ENCODE measurements around the gene PAOX.
A peak's percentile ranks its signal among the peaks of the same experiment; 100 is the strongest.
"Not testable (repeated sequence)": the region's sequence is repeated elsewhere in the genome, so short reads cannot be mapped to it uniquely, and the experiment has no call there.

Gene PAOX

GRCh38 chr10:133405844-133406527, 26.9 kb downstream of the PAOX start:
- no peaks in the 10 kb centered on the region for H3K27me3 ChIP-seq (replicated peaks in 2 of 5; ENCODE audit: control insufficient read depth in 4 of 5, insufficient read depth in 5 of 5, low read length in 4 of 5)
- no peak for DNase-seq
- POLR2A ChIA-PET = no interaction called here
- CTCF ChIA-PET = interaction anchor here (2.2 kb wide), 1 partner anchor 32 kb away, joined by 5 read pairs; no protein-coding TSS in a partner anchor
- peaks cover 40 to 81% (median 67%) of the 10 kb centered on the region in 4 experiments for H3K36me3 ChIP-seq (ENCODE audit: control insufficient read depth in 4 of 4, insufficient read depth in 4 of 4, low read length in 3 of 4)
- no peaks in the 10 kb centered on the region for H3K4me1 ChIP-seq (ENCODE audit: control extremely low read depth in 1 of 4, control insufficient read depth in 4 of 4, insufficient read depth in 4 of 4, low read length in 3 of 4)
- H3K4me3 ChIP-seq (ENCODE audit: control insufficient read depth in 1 of 7, extremely low read depth in 1 of 7, insufficient read depth in 4 of 7, low read depth in 2 of 7, low read length in 6 of 7) = no peak overlapping the region
- 93% methylated on average over 6 of the region's 8 CpGs for WGBS (ENCODE audit: insufficient coverage)
- H3K27ac ChIP-seq (ENCODE audit: insufficient read depth in 1 of 2, low read depth in 1 of 2, low read length in 2 of 2, poor library complexity in 1 of 2, severe bottlenecking in 2 of 2) = no peak overlapping the region
- peaks cover 5 to 30% (median 15%) of the 10 kb centered on the region in 5 experiments for H3K9me3 ChIP-seq (ENCODE audit: control extremely low read depth in 1 of 5, control insufficient read depth in 4 of 5, insufficient read depth in 2 of 5, low read depth in 1 of 5, low read length in 4 of 5)

GRCh38 chr10:133411523-133412380, 32.7 kb downstream of the PAOX start:
- peaks cover 12 to 63% (median 42%) of the 10 kb centered on the region in 5 experiments for H3K9me3 ChIP-seq (ENCODE audit: control extremely low read depth in 1 of 5, control insufficient read depth in 4 of 5, insufficient read depth in 2 of 5, low read depth in 1 of 5, low read length in 4 of 5)
- CTCF ChIA-PET = interaction anchor here (0.6 to 1.6 kb wide), 2 partner anchors 10 to 469 kb away, joined by 3 read pairs; no protein-coding TSS in a partner anchor
- H3K4me3 ChIP-seq (ENCODE audit: control insufficient read depth in 1 of 7, extremely low read depth in 1 of 7, insufficient read depth in 4 of 7, low read depth in 2 of 7, low read length in 6 of 7) = no peak overlapping the region
- DNase-seq = peak in 1 of 3 donors; percentile 19
- POLR2A ChIA-PET = no interaction called here
- 93% methylated on average over 6 of the region's 7 CpGs for WGBS (ENCODE audit: insufficient coverage)
- H3K27ac ChIP-seq (ENCODE audit: insufficient read depth in 1 of 2, low read depth in 1 of 2, low read length in 2 of 2, poor library complexity in 1 of 2, severe bottlenecking in 2 of 2) = no peak overlapping the region
- no peaks in the 10 kb centered on the region for H3K27me3 ChIP-seq (replicated peaks in 2 of 5; ENCODE audit: control insufficient read depth in 4 of 5, insufficient read depth in 5 of 5, low read length in 4 of 5)
- peaks cover 34 to 81% (median 64%) of the 10 kb centered on the region in 4 experiments for H3K36me3 ChIP-seq (ENCODE audit: control insufficient read depth in 4 of 4, insufficient read depth in 4 of 4, low read length in 3 of 4)
- H3K4me1 ChIP-seq (ENCODE audit: control extremely low read depth in 1 of 4, control insufficient read depth in 4 of 4, insufficient read depth in 4 of 4, low read length in 3 of 4) = no peaks in the 10 kb centered on the region

- peak in 2 of 3 donors; percentile 31 to 40 for DNase-seq
Observed at GRCh38 chr10:133412381-133412711, 33.3 kb downstream of the PAOX start.

GRCh38 chr10:133414401-133414800, 35.3 kb downstream of the PAOX start:
- POLR2A ChIA-PET, CTCF ChIA-PET: not testable (repeated sequence)

More at GRCh38 chr10:133412381-133412711, 33.3 kb downstream of the PAOX start:
- peaks cover 34 to 75% (median 61%) of the 10 kb centered on the region in 4 experiments for H3K36me3 ChIP-seq (ENCODE audit: control insufficient read depth in 4 of 4, insufficient read depth in 4 of 4, low read length in 3 of 4)
- no peaks in the 10 kb centered on the region for H3K27me3 ChIP-seq (replicated peaks in 2 of 5; ENCODE audit: control insufficient read depth in 4 of 5, insufficient read depth in 5 of 5, low read length in 4 of 5)
- H3K4me3 ChIP-seq (ENCODE audit: control insufficient read depth in 1 of 7, extremely low read depth in 1 of 7, insufficient read depth in 4 of 7, low read depth in 2 of 7, low read length in 6 of 7) = no peak overlapping the region
- peaks cover 11 to 63% (median 42%) of the 10 kb centered on the region in 5 experiments for H3K9me3 ChIP-seq (ENCODE audit: control extremely low read depth in 1 of 5, control insufficient read depth in 4 of 5, insufficient read depth in 2 of 5, low read depth in 1 of 5, low read length in 4 of 5)
- no peak overlapping the region for H3K27ac ChIP-seq (ENCODE audit: insufficient read depth in 1 of 2, low read depth in 1 of 2, low read length in 2 of 2, poor library complexity in 1 of 2, severe bottlenecking in 2 of 2)
- ChIA-PET CTCF (interaction anchor here (0.6 to 1.6 kb wide), 2 partner anchors 9 to 469 kb away, joined by 3 read pairs; no protein-coding TSS in a partner anchor), POLR2A (no interaction called here)
- no peaks in the 10 kb centered on the region for H3K4me1 ChIP-seq (ENCODE audit: control extremely low read depth in 1 of 4, control insufficient read depth in 4 of 4, insufficient read depth in 4 of 4, low read length in 3 of 4)

GRCh38 chr10:133415752-133416151, 36.7 kb downstream of the PAOX start:
- H3K27ac ChIP-seq (ENCODE audit: insufficient read depth in 1 of 2, low read depth in 1 of 2, low read length in 2 of 2, poor library complexity in 1 of 2, severe bottlenecking in 2 of 2) = no peak overlapping the region
- peaks cover 7 to 35% (median 21%) of the 10 kb centered on the region in 5 experiments for H3K9me3 ChIP-seq (ENCODE audit: control extremely low read depth in 1 of 5, control insufficient read depth in 4 of 5, insufficient read depth in 2 of 5, low read depth in 1 of 5, low read length in 4 of 5)
- WGBS (ENCODE audit: insufficient coverage) = 98% methylated on average over 23 of the region's 25 CpGs
- no peaks in the 10 kb centered on the region for H3K4me1 ChIP-seq (ENCODE audit: control extremely low read depth in 1 of 4, control insufficient read depth in 4 of 4, insufficient read depth in 4 of 4, low read length in 3 of 4)
- H3K36me3 ChIP-seq (ENCODE audit: control insufficient read depth in 4 of 4, insufficient read depth in 4 of 4, low read length in 3 of 4) = peaks cover 15 to 66% (median 46%) of the 10 kb centered on the region in 4 experiments
- ChIA-PET POLR2A (interaction anchor here (0.7 kb wide), 1 partner anchor 23 kb away, joined by 3 read pairs; no protein-coding TSS in a partner anchor), CTCF (no interaction called here)
- no peak for DNase-seq
- no peak overlapping the region for H3K4me3 ChIP-seq (ENCODE audit: control insufficient read depth in 1 of 7, extremely low read depth in 1 of 7, insufficient read depth in 4 of 7, low read depth in 2 of 7, low read length in 6 of 7)
- no peaks in the 10 kb centered on the region for H3K27me3 ChIP-seq (replicated peaks in 2 of 5; ENCODE audit: control insufficient read depth in 4 of 5, insufficient read depth in 5 of 5, low read length in 4 of 5)

More at GRCh38 chr10:133414401-133414800, 35.3 kb downstream of the PAOX start:
- not testable (repeated sequence) for H3K27me3 ChIP-seq (replicated peaks in 2 of 5; ENCODE audit: control insufficient read depth in 4 of 5, insufficient read depth in 5 of 5, low read length in 4 of 5); H3K27ac ChIP-seq (ENCODE audit: insufficient read depth in 1 of 2, low read depth in 1 of 2, low read length in 2 of 2, poor library complexity in 1 of 2, severe bottlenecking in 2 of 2); H3K4me3 ChIP-seq (ENCODE audit: control insufficient read depth in 1 of 7, extremely low read depth in 1 of 7, insufficient read depth in 4 of 7, low read depth in 2 of 7, low read length in 6 of 7); DNase-seq; H3K4me1 ChIP-seq (ENCODE audit: control extremely low read depth in 1 of 4, control insufficient read depth in 4 of 4, insufficient read depth in 4 of 4, low read length in 3 of 4)
- Histone ChIP-seq H3K9me3 (ENCODE audit: control extremely low read depth in 1 of 5, control insufficient read depth in 4 of 5, insufficient read depth in 2 of 5, low read depth in 1 of 5, low read length in 4 of 5) (peaks cover 9 to 49% (median 32%) of the 10 kb centered on the region in 5 experiments), H3K36me3 (ENCODE audit: control insufficient read depth in 4 of 4, insufficient read depth in 4 of 4, low read length in 3 of 4) (peaks cover 19 to 68% (median 52%) of the 10 kb centered on the region in 4 experiments)
- 97% methylated on average over 14 of the region's 23 CpGs for WGBS (ENCODE audit: insufficient coverage)

GRCh38 chr10:133418289-133418993, 39.4 kb downstream of the PAOX start:
- POLR2A ChIA-PET = no interaction called here
- Histone ChIP-seq H3K9me3 (ENCODE audit: control extremely low read depth in 1 of 5, control insufficient read depth in 4 of 5, insufficient read depth in 2 of 5, low read depth in 1 of 5, low read length in 4 of 5) (peaks cover 0 to 9% (median 4%) of the 10 kb centered on the region in 5 experiments), H3K4me3 (ENCODE audit: control insufficient read depth in 1 of 7, extremely low read depth in 1 of 7, insufficient read depth in 4 of 7, low read depth in 2 of 7, low read length in 6 of 7) (no peak overlapping the region), H3K36me3 (ENCODE audit: control insufficient read depth in 4 of 4, insufficient read depth in 4 of 4, low read length in 3 of 4) (peaks cover 2 to 46% (median 26%) of the 10 kb centered on the region in 4 experiments), H3K27me3 (replicated peaks in 2 of 5; ENCODE audit: control insufficient read depth in 4 of 5, insufficient read depth in 5 of 5, low read length in 4 of 5) (peaks cover 0 to 21% (median 9%) of the 10 kb centered on the region in 5 experiments), H3K27ac (ENCODE audit: insufficient read depth in 1 of 2, low read depth in 1 of 2, low read length in 2 of 2, poor library complexity in 1 of 2, severe bottlenecking in 2 of 2) (no peak overlapping the region), H3K4me1 (ENCODE audit: control extremely low read depth in 1 of 4, control insufficient read depth in 4 of 4, insufficient read depth in 4 of 4, low read length in 3 of 4) (peaks cover 0 to 6% (median 2%) of the 10 kb centered on the region in 4 experiments)
- no peak for DNase-seq
- 97% methylated on average over 12 of the region's 14 CpGs for WGBS (ENCODE audit: insufficient coverage)
- CTCF ChIA-PET = no interaction called here
